ENCODE measurements around the gene SRP54.

The SRP54 gene

DNA sequence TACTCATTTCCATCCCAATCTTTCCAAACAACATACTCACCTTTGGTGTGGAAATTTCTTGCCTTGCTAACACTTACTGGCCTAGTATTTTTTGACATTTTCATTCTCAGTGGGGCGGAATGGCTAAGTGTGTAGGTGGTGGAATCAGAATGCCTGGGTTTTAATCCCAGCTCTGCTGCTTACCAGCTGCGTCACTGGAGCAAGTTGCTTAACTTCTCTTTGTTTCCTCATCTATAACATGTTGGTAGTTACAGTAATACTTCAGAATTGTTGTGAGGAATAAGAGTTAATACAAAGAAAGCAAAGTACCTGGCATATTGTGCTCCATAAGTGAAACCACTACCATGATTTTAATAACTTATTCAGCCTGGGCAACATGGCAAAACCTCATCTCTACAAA, 60.3 kb downstream of the SRP54 start:
- Histone ChIP-seq H3K9me3 (ENCODE audit: control insufficient read depth, low read length) (no peaks in the 10 kb centered on the region), H3K4me3 (ENCODE audit: insufficient read depth, low read depth, low read length, poor library complexity, severe bottlenecking) (no peak overlapping the region), H3K27me3 (replicated peaks; ENCODE audit: control insufficient read depth, insufficient read depth, low read length, poor library complexity, severe bottlenecking) (no peaks in the 10 kb centered on the region), H3K4me1 (ENCODE audit: control insufficient read depth, insufficient read depth, low read length, poor library complexity, severe bottlenecking) (peaks cover 11% of the 10 kb centered on the region), H3K27ac (ENCODE audit: insufficient read depth, low read length, poor library complexity, severe bottlenecking) (no peak overlapping the region), H3K36me3 (ENCODE audit: control insufficient read depth, insufficient read depth, low read length) (no peaks in the 10 kb centered on the region)
- no peak for DNase-seq

DNA sequence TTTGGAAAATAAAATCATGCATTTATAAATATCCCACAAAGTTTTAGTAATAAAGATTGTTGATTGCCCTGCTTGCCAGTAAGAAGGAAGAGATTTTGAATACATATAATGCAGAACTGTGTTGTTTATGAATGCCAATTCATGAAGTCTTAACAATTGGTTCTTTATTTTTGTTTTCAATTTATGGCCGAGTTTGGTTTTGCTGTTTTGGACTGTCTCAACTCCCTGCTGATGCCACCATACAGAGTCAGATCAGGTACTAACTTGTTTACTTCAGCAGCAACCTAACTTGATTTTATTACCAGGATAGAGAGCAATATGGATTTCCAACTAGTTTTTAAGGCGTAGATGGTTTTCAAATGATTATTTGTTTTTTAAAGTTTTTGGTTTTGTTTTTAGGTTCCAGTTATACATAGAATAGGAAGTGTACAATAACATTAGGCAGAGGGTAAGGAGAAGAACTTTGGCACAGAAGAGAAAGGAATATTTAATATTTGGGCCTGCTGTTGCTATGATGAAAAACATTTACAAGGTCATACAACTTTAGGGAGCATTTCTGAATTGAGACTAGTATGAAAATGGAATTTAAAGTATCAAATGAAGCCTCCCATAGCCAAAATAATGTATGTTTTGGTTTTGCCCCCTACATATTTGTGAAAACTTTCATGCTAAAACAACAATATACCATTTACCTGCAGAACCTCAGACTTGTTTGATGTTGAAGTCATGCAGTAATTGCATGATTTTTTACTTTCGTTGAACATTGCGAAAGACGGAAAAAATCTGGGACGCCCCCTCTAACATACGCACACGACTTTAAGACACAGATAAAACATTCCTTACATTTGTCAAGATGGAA, 62.4 kb downstream of the SRP54 start:
- Histone ChIP-seq H3K27ac (ENCODE audit: insufficient read depth, low read length, poor library complexity, severe bottlenecking) (peak overlapping the region; percentile 98), H3K27me3 (replicated peaks; ENCODE audit: control insufficient read depth, insufficient read depth, low read length, poor library complexity, severe bottlenecking) (no peaks in the 10 kb centered on the region), H3K4me3 (ENCODE audit: insufficient read depth, low read depth, low read length, poor library complexity, severe bottlenecking) (peak overlapping the region; percentile 36), H3K9me3 (ENCODE audit: control insufficient read depth, low read length) (no peaks in the 10 kb centered on the region), H3K36me3 (ENCODE audit: control insufficient read depth, insufficient read depth, low read length) (no peaks in the 10 kb centered on the region), H3K4me1 (ENCODE audit: control insufficient read depth, insufficient read depth, low read length, poor library complexity, severe bottlenecking) (peaks cover 13% of the 10 kb centered on the region)
- no peak for DNase-seq

DNA sequence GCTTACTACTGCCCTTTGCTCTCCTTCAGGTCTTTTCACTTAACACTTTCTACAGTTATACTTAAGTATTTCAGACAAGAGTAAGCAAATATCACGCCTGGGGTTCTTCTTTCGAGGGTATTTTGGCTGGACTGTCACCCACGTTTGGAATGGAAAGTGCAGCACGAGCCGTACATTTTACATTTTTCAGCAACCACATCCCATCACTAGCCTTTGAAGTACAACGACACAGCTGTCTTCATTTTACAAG, 62.9 kb downstream of the SRP54 start:
- H3K9me3 ChIP-seq (ENCODE audit: control insufficient read depth, low read length), result no peaks in the 10 kb centered on the region
- H3K36me3 ChIP-seq (ENCODE audit: control insufficient read depth, insufficient read depth, low read length), result no peaks in the 10 kb centered on the region
- H3K27ac ChIP-seq (ENCODE audit: insufficient read depth, low read length, poor library complexity, severe bottlenecking), result peak overlapping the region; percentile 98
- H3K27me3 ChIP-seq (replicated peaks; ENCODE audit: control insufficient read depth, insufficient read depth, low read length, poor library complexity, severe bottlenecking), result no peaks in the 10 kb centered on the region
- peak overlapping the region; percentile 36 for H3K4me3 ChIP-seq (ENCODE audit: insufficient read depth, low read depth, low read length, poor library complexity, severe bottlenecking)
- H3K4me1 ChIP-seq (ENCODE audit: control insufficient read depth, insufficient read depth, low read length, poor library complexity, severe bottlenecking), result peaks cover 13% of the 10 kb centered on the region
- no peak for DNase-seq

DNA sequence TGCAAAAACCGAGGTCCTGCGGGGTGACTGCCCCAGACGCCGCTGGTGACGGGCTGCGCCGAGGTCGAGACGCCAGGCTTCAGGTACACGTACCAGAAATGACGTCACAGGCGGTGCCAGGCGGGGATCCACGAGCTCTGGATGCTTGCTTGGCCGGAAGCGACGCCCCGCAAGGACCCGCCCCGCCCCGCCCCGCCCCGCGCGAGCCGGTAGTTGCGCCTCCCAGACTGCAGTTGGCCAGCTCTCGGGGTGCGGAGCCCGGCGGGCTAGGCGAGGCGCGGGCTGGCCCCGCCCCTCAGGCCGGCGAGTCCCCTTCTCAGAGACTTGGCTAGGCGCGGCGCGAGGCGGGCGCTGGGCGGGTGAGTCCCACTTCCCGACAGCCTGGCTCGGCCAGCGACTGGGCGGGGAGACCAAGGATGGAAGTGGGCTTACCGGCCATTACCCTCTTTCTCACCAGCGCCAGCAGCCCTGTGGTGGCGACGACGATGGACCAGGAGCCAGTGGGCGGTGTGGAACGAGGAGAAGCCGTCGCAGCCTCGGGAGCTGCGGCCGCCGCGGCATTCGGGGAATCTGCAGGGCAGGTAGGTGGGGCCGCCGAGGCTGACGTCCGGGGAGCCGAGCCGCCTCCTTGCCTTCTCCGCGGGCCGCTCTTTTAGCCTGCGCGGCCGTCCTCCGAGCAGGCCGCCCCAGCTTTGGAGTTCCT, 63.4 kb downstream of the SRP54 start, which contains the start of gene FAM177A1:
Gene FAM177A1 (plus strand): TSS at position 225 of the 703 bp plus-strand sequence. CDS start 192 bp downstream, at position 417.
- DNase-seq, result peak; percentile 99 to 100 (median 99)
- peaks cover 13% of the 10 kb centered on the region for H3K4me1 ChIP-seq (ENCODE audit: control insufficient read depth, insufficient read depth, low read length, poor library complexity, severe bottlenecking)

GRCh38 chr14:35046751-35047536, 64.2 kb downstream of the SRP54 start:
- Histone ChIP-seq H3K27me3 (replicated peaks; ENCODE audit: control insufficient read depth, insufficient read depth, low read length, poor library complexity, severe bottlenecking) (no peaks in the 10 kb centered on the region), H3K9me3 (ENCODE audit: control insufficient read depth, low read length) (no peaks in the 10 kb centered on the region), H3K4me1 (ENCODE audit: control insufficient read depth, insufficient read depth, low read length, poor library complexity, severe bottlenecking) (peaks cover 13% of the 10 kb centered on the region), H3K27ac (ENCODE audit: insufficient read depth, low read length, poor library complexity, severe bottlenecking) (peak overlapping the region; percentile 98), H3K4me3 (ENCODE audit: insufficient read depth, low read depth, low read length, poor library complexity, severe bottlenecking) (peak overlapping the region; percentile 92), H3K36me3 (ENCODE audit: control insufficient read depth, insufficient read depth, low read length) (no peaks in the 10 kb centered on the region)
- peak in 1 of 3 donors; percentile 34 for DNase-seq

More for the DNA sequence above, 63.4 kb downstream of the SRP54 start, which contains the start of gene FAM177A1:
- no peaks in the 10 kb centered on the region for H3K27me3 ChIP-seq (replicated peaks; ENCODE audit: control insufficient read depth, insufficient read depth, low read length, poor library complexity, severe bottlenecking)
- H3K36me3 ChIP-seq (ENCODE audit: control insufficient read depth, insufficient read depth, low read length), result no peaks in the 10 kb centered on the region
- no peaks in the 10 kb centered on the region for H3K9me3 ChIP-seq (ENCODE audit: control insufficient read depth, low read length)
- peak within 1 kb of the TSS; percentile 92 for H3K4me3 ChIP-seq (ENCODE audit: insufficient read depth, low read depth, low read length, poor library complexity, severe bottlenecking)
- peak within 1 kb of the TSS; percentile 98 for H3K27ac ChIP-seq (ENCODE audit: insufficient read depth, low read length, poor library complexity, severe bottlenecking)

DNA sequence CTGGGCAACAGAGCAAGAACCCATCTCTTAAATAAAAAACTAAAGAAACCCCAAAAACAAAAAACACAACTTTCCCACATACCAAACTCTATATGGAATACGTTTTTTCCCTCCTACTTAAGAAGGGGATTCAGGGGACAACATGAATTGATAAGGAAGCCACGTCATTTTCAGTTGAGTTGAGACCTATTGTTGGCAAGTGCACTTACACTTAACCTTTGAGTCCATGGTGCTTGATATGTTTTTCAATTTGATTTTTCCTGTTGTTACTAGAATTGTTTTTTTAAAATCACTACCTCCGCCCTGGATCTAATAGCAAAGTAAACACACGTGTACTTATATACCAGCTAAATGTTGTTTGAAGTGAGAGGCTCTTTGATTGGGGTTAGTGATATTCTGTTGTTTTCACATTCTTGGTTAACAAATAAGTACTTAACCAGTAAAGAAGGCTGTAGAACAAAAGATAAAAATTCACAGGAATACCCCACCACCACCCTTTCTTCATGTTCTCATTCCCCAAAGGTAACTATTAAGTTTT, 65.3 kb downstream of the SRP54 start:
- Histone ChIP-seq H3K9me3 (ENCODE audit: control insufficient read depth, low read length) (no peaks in the 10 kb centered on the region), H3K27me3 (replicated peaks; ENCODE audit: control insufficient read depth, insufficient read depth, low read length, poor library complexity, severe bottlenecking) (no peaks in the 10 kb centered on the region), H3K36me3 (ENCODE audit: control insufficient read depth, insufficient read depth, low read length) (peaks cover 5% of the 10 kb centered on the region), H3K4me1 (ENCODE audit: control insufficient read depth, insufficient read depth, low read length, poor library complexity, severe bottlenecking) (peaks cover 13% of the 10 kb centered on the region), H3K27ac (ENCODE audit: insufficient read depth, low read length, poor library complexity, severe bottlenecking) (no peak overlapping the region), H3K4me3 (ENCODE audit: insufficient read depth, low read depth, low read length, poor library complexity, severe bottlenecking) (no peak overlapping the region)
- no peak for DNase-seq

- peaks cover 5% of the 10 kb centered on the region for H3K36me3 ChIP-seq (ENCODE audit: control insufficient read depth, insufficient read depth, low read length)
- no peak overlapping the region for H3K27ac ChIP-seq (ENCODE audit: insufficient read depth, low read length, poor library complexity, severe bottlenecking)
- DNase-seq, result no peak
- peaks cover 13% of the 10 kb centered on the region for H3K4me1 ChIP-seq (ENCODE audit: control insufficient read depth, insufficient read depth, low read length, poor library complexity, severe bottlenecking)
- no peak overlapping the region for H3K4me3 ChIP-seq (ENCODE audit: insufficient read depth, low read depth, low read length, poor library complexity, severe bottlenecking)
- H3K9me3 ChIP-seq (ENCODE audit: control insufficient read depth, low read length), result no peaks in the 10 kb centered on the region
- H3K27me3 ChIP-seq (replicated peaks; ENCODE audit: control insufficient read depth, insufficient read depth, low read length, poor library complexity, severe bottlenecking), result no peaks in the 10 kb centered on the region
These were observed 67.9 kb downstream of the SRP54 start for GRCh38 chr14:35050652-35051051.

DNA sequence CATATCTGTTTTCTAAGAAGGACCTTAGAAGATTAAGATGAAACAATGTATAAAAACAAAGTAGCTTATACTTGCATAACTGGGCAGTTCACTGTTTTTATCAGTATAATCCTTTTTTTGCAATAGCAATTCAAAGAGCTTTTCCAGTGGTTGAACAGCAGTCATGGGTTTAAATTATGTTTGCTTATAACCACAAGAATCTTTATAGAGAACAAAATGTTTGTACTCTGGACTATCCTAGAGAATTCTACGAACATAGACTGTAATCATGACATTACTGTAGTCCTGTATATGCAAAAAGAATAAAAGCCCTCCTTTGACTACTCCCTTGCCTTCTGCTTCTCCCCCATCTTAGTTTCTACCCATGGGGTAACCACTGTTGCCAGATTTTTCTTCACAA, 69.0 kb downstream of the SRP54 start:
- H3K36me3 ChIP-seq (ENCODE audit: control insufficient read depth, insufficient read depth, low read length), result peaks cover 5% of the 10 kb centered on the region
- no peak overlapping the region for H3K4me3 ChIP-seq (ENCODE audit: insufficient read depth, low read depth, low read length, poor library complexity, severe bottlenecking)
- no peaks in the 10 kb centered on the region for H3K9me3 ChIP-seq (ENCODE audit: control insufficient read depth, low read length)
- H3K27ac ChIP-seq (ENCODE audit: insufficient read depth, low read length, poor library complexity, severe bottlenecking), result no peak overlapping the region
- DNase-seq, result no peak
- peaks cover 13% of the 10 kb centered on the region for H3K4me1 ChIP-seq (ENCODE audit: control insufficient read depth, insufficient read depth, low read length, poor library complexity, severe bottlenecking)
- H3K27me3 ChIP-seq (replicated peaks; ENCODE audit: control insufficient read depth, insufficient read depth, low read length, poor library complexity, severe bottlenecking), result no peaks in the 10 kb centered on the region

DNA sequence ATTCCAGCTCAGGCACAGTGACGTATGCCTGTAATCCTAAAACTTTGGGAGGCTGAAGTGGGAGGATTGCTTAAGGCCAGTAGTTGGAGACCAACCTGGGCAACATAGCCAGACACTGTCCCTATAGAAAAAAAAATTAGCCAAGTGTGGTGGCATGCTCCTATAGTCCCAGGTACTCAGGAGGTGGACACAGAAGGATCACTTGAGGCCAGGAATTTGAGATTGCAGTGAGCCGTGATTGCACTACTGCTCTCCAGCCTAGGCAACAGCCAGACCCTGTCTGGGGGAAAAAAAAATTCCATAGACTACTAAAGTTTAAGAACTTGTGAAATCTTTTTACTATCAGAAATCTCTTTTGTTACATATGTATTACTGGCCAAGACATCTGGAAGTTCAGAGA, 69.8 kb downstream of the SRP54 start:
- DNase-seq, result no peak
- Histone ChIP-seq H3K4me1 (ENCODE audit: control insufficient read depth, insufficient read depth, low read length, poor library complexity, severe bottlenecking) (peaks cover 6% of the 10 kb centered on the region), H3K27ac (ENCODE audit: insufficient read depth, low read length, poor library complexity, severe bottlenecking) (no peak overlapping the region), H3K9me3 (ENCODE audit: control insufficient read depth, low read length) (no peaks in the 10 kb centered on the region), H3K4me3 (ENCODE audit: insufficient read depth, low read depth, low read length, poor library complexity, severe bottlenecking) (no peak overlapping the region), H3K27me3 (replicated peaks; ENCODE audit: control insufficient read depth, insufficient read depth, low read length, poor library complexity, severe bottlenecking) (no peaks in the 10 kb centered on the region), H3K36me3 (ENCODE audit: control insufficient read depth, insufficient read depth, low read length) (peaks cover 10% of the 10 kb centered on the region)

Data from effector memory CD4-positive, alpha-beta T cell (primary cell).